ENCODE measurements around the gene C16orf96. TPM values are rescaled to one million over a fixed set of nuclear protein-coding genes. Genes with fewer than 3 reads are reported as not detected.

The C16orf96 gene
- total RNA-seq, 1 experiment from 2014 or later, result 1.4 TPM

DNA sequence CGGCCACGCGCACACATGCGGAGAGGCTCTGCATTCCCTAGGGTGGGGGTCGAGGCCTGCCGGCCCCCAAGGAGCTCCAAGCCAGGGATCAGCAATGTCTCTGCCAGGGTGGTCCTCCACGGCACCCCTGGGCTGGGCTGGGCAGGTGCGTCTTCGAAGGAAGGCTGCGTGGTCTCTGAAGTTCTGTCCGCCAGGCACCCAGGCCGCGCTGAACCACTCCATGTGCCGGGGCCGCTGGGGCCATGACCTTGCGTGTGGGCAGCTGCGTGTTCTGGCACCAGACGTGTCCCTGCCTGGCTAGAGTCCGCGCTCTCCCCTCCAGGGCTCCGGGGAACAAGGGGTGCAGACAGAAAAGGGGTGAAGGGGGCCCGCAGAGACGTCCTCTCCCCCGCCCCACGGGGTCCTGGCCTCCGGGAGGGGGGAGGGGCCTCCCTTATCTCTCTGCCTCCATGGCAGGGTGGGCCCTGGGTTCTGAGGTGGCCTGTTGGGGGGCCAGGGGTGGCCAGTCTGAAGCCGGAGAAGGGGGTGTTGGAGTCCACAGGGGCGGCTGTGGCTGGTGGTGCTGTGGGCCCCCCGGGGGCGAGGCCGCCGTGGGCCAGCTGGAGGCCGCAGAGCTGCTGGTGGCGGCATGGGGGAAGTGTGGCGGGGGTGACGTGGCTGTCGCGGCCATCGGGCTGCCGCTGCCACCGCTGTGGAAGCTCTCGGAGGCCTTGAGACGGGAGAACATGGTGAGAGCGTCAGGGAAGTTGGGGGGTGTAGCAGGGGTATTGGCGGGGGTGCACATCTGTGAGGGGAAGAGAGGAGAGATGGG, 53.3 kb downstream of the C16orf96 start:
- Histone ChIP-seq H3K23ac (ENCODE audit: insufficient read length, low read depth, low read length) (no peak overlapping the region), H2BK120ac (ENCODE audit: low read depth, low read length, poor library complexity, severe bottlenecking) (no peak overlapping the region), H3K79me2 (ENCODE audit: insufficient read depth, low read length) (peaks cover 20% of the 10 kb centered on the region; the same call in 1 of the 2 replicates), H3K4me1 (ENCODE audit: insufficient read depth, low read length) (no peaks in the 10 kb centered on the region), H4K8ac (replicated peaks; ENCODE audit: insufficient read length, low read depth, low read length) (no peak overlapping the region), H2BK20ac (ENCODE audit: low read depth, low read length, poor library complexity, severe bottlenecking) (no peak overlapping the region), H3K79me1 (ENCODE audit: insufficient read depth, low read depth, low read length, poor library complexity, severe bottlenecking) (peaks cover 7% of the 10 kb centered on the region), H3K27me3 (ENCODE audit: insufficient read depth, low read length) (no peaks in the 10 kb centered on the region), H3K4me2 (ENCODE audit: insufficient read depth, insufficient read length, low read length) (no peak overlapping the region), H3K9me3 (ENCODE audit: control insufficient read depth, low read depth, low read length) (no peaks in the 10 kb centered on the region), H3K9ac (ENCODE audit: extremely low read depth, insufficient read length, low read length) (no peak overlapping the region), H3T11ph (ENCODE audit: low read length) (no peak overlapping the region), H3K4ac (ENCODE audit: low read depth, low read length) (no peak overlapping the region), H4K20me1 (ENCODE audit: control insufficient read depth, insufficient read depth, insufficient read length) (no peaks in the 10 kb centered on the region), H3K56ac (ENCODE audit: insufficient read length, low read depth, low read length) (no peak overlapping the region), H3K18ac (ENCODE audit: insufficient read length, low read depth, low read length) (no peak overlapping the region), H3K27ac (ENCODE audit: insufficient read length, low read depth, low read length) (no peak overlapping the region), H2AK5ac (ENCODE audit: insufficient read length, low read length) (no peak overlapping the region), H2BK12ac (ENCODE audit: insufficient read length, low read depth, low read length) (no peak overlapping the region), H2AFZ (ENCODE audit: low read length) (no peak overlapping the region), H3K14ac (ENCODE audit: insufficient read depth, low read length) (no peak overlapping the region; the same call in 1 of the 2 replicates), H4K91ac (ENCODE audit: insufficient read length, low read depth, low read length) (no peak overlapping the region), H2BK5ac (ENCODE audit: insufficient read length, low read length) (no peak overlapping the region), H4K5ac (ENCODE audit: insufficient read length, low read depth, low read length) (no peak overlapping the region), H3K23me2 (ENCODE audit: insufficient read length, low read depth, low read length, poor library complexity, severe bottlenecking) (peaks cover 8% of the 10 kb centered on the region), H2BK15ac (ENCODE audit: low read depth, low read length) (no peak overlapping the region)
- Mint-ChIP-seq H3K36me3 (ENCODE audit: insufficient read depth in 1 of 3, low read depth in 3 of 3) (peaks cover 0 to 25% (median 6%) of the 10 kb centered on the region in 3 experiments; a peak in 4 of 7 replicates), H3K4me1 (peaks cover 10 to 14% of the 10 kb centered on the region in 2 experiments), H3K27ac (no peak overlapping the region), H3K4me3 (no peak overlapping the region), H3K27me3 (ENCODE audit: low read depth) (no peaks in the 10 kb centered on the region), H3K9me3 (no peaks in the 10 kb centered on the region)
- TF ChIP-seq, protein P1, sequence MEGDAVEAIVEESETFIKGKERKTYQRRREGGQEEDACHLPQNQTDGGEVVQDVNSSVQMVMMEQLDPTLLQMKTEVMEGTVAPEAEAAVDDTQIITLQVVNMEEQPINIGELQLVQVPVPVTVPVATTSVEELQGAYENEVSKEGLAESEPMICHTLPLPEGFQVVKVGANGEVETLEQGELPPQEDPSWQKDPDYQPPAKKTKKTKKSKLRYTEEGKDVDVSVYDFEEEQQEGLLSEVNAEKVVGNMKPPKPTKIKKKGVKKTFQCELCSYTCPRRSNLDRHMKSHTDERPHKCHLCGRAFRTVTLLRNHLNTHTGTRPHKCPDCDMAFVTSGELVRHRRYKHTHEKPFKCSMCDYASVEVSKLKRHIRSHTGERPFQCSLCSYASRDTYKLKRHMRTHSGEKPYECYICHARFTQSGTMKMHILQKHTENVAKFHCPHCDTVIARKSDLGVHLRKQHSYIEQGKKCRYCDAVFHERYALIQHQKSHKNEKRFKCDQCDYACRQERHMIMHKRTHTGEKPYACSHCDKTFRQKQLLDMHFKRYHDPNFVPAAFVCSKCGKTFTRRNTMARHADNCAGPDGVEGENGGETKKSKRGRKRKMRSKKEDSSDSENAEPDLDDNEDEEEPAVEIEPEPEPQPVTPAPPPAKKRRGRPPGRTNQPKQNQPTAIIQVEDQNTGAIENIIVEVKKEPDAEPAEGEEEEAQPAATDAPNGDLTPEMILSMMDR (conservative IDR thresholded peaks at IDR 0.05), result no peak
- WGBS (ENCODE audit: extremely low coverage, insufficient read length, low lambda C conversion rate), result no CpG with 5 or more reads among the region's 45 CpGs
- no peak for DNase-seq
